T-helper 1 cell treated with Interleukin-12 subunit alpha and Interleukin-12 subunit beta and Interleukin-4 antibody, amounts not matched to agents 30 ng/mL and 1 ng/mL, for 36 hours (primary cell): ENCODE measurements around the gene C12orf50. TPM values are rescaled to one million over a fixed set of nuclear protein-coding genes. Genes with fewer than 3 reads are reported as not detected.

ENCODE experiments used
- intact Hi-C: fragments of 100-400 bp; cut with micrococcal nuclease; formaldehyde crosslinking; loops from one replicate; pipeline ENCODE4 v1.15.1; 2024
- total RNA-seq: library from RNA; stranded (reverse); gene quantifications from 2 replicates; pipeline ENCODE4 v1.2.3, GENCODE V29; 2022

Gene C12orf50, protein sequence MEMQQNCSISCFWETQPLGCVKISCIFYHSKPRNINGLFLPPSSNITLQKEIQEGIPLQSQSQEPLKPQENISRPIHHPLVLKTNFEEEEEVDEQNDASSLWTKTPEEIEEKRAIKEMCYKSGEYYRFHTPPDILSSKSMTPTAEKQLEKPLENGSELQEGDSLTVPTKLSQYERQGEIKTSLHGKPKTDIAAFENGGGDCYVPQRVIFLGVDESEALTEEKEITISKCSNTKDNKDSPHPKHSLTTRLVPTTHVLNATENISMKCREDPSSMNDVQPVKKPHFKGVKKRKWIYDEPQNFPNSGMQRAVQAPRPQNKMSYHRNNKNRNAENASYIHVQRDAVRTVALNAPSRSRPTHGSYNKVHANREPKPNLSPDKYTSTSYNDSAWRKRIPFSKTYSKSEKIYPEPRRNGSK
- total RNA-seq, result 0.12 TPM in 1 of 2 replicates, not detected in the other

DNA sequence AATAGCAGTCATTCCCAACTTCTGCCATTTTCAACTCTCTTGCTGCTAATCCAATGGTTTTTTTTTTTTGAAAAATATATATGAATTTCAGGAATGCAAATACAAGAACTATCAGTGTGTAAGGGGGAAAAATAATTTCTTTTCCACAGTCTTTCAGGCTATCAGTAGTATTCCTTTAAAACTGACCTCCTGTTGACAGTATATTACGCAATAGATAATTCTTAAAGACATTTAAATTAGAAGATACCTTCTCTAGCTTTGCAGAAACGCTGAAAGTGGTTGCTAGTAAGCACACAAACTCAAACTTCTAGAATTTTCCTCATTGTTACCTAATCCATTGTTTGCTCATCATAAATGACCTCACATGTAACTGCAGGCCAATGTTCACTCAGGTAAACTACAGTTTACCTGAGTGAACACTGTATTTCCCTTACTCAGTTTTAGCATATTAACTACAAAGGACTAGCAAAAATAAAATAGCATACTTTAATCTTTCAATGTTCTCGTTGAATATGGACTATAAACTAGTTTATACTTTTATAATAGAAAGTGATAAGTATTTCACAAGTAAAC, at the start of gene C12orf50:
Gene C12orf50 (minus strand): TSS at position 309 of the 573 bp plus-strand sequence. CDS start 2,439 bp downstream, outside the sequence.
- intact Hi-C loops, result no loop called here

DNA sequence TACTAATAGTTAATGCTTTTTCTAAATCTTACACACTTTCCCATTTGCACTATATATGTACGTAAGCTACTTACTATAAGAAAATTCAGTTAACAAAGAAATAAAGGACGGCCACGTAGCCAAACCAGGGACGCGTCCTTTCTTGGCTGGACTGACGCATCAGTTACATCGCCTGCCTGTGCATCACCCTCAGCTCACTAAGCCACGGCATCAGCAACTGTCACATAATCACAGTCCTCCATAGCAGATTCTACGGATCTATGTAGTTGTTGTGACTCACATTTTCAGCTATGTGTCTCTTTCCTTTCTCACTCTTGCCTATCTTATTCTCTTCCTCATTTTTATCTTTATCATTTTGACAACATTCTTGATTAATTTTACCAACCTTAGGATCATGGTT, 38.1 kb upstream of the C12orf50 start:
- intact Hi-C loops, result no loop called here

DNA sequence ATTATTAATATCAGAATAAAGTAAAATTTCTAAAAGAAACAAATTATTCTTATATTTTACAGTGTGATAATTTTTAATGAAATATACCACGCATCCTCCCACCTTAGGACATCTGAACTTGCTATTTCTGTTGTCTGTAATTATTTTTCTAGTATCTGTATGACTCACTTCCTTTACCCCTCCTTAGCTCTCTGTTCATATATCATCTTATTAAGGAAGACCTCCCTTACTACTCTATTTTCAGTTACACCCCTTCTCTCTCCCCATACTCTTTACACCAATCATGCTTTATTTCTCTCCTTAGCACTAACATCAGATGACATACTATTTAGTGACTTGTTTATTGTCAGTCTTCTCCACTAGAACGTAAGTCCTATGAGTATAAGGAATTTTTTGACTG, 34.2 kb upstream of the C12orf50 start:
- intact Hi-C loops, result no loop called here

DNA sequence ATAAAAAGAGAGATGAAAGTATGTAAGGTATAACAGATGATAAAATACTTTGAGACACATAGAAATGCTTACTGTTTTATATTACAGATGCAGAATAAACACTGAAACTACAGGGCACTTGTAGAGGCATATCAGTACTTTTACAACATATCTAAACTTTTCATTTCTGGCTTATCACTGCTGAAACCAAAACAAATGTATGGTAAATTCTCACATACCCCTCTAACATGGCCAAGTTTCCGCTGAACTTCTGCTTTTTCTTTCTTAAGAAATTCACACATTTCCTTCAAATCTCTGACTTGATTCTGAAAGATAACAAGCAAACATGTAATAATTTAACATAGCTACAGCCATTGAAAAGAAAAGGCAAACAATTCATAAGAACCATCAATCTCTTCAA, 33.3 kb upstream of the C12orf50 start:
- intact Hi-C loops, result no loop called here

DNA sequence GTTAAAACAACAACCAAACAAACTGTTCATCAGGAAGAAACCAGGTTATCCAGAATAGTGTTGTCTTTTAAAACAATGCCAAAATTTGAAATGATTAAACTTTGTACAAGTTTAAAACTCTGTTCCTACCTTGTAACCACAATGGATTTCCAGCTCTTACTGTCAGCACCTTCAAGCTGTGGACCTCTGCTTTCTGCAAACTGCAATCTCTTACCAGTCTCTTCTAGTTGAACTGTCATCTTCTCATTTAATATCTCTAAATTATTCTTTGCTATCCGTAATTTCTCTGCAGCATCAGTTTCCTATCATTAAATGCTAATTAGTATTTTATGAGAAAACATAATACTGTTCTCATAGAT, 29.5 kb upstream of the C12orf50 start:
- intact Hi-C loops, result no loop called here

DNA sequence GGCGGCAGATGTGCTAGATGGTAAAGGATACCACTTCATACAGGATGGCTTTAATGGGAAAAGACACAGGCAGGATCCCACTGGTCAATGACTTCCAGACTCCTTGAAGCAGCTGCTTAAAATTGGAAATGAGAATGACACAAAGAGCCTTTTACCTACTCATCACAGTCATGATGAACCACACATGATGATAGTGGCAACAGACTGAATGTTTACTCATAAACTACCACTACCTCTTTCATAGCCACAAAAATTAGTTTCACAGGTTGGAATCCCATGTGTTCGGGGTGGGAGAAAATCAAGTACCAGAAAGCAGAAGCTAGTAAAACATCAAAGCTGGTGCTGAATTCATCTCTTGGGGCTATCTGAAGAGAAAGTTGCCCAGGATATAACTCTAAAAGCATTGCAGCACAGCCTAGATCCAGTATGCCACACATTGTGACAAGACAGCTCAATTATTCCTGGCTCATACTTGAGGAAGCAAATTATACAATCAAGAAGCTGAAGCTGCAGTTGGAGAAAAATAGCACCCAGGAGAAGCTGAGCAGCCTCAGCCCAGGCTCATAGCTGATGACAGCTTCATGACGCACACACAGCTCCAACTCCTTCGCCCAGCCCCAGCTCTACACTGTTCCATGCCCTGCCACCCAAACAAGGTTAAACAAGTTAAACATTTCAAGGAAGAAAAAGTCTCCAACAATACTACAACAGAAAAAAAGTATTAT, 29.0 kb upstream of the C12orf50 start:
- intact Hi-C loops, result no loop called here

DNA sequence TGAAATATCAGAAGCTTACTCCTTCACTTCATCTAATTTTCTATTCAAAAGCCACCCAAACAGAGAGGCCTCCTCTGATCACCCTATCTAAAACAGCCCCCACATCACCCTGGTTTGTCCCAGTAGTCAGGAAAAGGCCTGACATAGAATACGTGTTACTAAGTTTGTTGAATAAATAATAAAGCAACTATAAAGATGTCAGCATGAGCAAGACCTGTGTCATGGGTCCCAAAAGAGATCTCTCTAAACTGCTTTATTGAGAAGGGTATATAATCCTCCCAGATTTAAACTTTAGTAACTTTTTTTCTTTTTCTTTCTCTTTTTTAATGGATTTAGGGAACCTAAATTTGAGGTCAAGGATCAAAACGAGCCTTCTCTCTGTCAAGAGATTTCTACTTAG, 27.4 kb upstream of the C12orf50 start:
- intact Hi-C loops, result no loop called here

DNA sequence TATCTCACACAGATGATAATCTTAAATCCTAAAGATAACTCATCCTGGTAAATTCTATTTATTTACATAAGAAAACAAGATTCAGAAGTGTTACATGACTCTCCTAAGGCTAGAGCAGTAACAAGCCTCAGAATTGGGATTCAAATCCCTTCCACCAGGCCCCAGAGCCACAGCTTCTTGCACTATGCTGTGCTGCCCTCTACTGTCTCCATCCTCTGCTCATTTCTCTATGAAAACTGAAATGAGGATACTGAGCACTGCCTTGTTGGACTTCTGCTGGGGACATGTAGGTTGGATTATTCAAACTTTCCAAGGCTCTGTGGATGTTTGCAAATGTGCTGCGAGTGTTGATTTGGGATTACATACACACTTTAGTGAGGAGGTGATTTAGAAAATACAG, 23.5 kb upstream of the C12orf50 start:
- intact Hi-C loops, result loop anchor here (1.0 kb wide), 2 partner anchors 186 to 203 kb away; no protein-coding TSS in a partner anchor

DNA sequence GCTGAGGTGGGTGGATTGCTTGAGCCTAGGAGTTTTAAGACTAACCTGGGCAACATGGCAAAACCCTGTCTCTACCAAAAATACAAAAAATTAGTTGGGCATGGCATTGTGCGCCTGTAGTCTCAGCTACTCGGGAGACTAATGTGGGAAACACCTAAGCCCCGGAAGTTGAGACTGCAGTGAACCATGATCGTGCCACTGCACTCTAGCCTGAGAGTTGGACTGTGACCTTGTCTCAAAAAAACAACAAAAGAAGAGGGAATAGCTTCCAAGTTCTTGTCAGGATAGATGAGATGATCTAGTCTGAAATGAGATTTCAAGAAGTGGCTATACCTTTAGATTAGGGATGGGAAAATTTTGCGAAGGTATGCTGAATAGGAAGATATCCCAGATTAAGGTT, 14.8 kb upstream of the C12orf50 start:
- intact Hi-C loops, result no loop called here

DNA sequence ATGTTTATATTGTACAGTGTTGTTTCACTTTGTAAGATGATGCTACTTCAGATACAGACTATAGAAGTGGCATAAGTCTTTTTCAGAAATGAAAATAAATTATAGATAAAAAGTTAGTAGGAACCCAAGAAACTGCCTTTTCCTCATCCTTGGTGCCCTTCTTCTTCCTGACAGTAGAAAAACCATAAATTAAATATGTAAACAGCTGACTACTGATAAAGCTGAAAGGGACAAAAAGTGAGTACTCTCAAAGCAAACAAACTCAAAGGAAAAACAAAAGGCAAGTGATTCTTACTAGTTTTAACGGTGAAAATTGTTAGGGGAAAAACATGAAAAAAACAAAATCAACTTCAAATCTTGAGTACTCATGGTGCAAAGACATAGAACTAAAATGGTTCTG, 8.6 kb upstream of the C12orf50 start:
- intact Hi-C loops, result loop anchor here (10.0 kb wide), 2 partner anchors 1427 to 1827 kb away; no protein-coding TSS in a partner anchor

DNA sequence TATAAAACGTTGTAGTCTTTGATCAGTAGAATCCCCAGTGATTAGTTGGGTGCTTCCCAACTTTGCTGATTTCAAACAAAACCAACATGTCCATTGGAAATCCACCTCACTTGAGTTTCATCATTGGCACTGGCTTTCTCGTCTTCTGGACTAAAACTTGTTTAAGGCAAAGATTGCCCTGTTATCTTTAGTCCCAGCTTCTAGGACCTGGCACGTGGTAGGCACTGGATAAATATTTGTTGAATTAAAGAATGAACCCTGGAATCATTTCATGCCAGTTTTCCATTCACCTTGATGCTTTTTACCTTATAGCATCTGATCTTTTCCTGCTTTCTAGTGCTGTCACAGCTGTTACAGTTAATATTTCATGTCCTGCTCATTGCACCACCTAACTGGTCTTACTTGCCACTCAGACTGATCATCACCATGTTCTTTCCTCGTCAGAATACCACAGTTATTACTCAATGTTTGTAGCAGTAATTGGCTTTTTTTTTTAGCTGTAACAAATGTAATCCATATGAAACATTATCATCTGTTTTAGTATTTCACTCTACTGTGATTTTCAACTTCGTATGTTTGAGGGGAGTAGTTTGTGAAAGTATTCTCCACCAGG, 7.3 kb upstream of the C12orf50 start:
- intact Hi-C loops, result loop anchor here (10.0 kb wide), 2 partner anchors 1428 to 1828 kb away; no protein-coding TSS in a partner anchor

DNA sequence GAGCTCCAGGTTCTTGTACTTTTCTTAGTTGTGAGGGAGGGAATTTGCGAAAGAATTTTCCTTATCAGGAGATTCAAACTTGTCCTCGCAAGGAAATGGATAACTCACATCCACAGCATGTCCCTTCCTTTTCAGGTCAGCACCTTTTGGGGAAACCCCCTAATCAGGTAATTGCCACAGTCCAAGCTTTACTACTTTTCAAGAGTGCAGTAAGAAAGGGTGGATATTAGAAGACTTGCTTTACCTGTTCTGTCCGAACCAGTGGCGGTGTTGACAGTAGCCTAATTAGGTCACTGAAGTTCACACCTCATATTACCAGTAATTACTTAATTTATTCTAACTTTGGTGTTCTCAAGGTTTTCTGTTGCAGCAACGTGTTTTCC, 6.7 kb upstream of the C12orf50 start:
- intact Hi-C loops, result loop anchor here (1.0 to 10.0 kb wide), 7 partner anchors 106 to 1829 kb away; partner anchors contain the start of genes CEP290, DUSP6, GALNT4 and TMTC3

DNA sequence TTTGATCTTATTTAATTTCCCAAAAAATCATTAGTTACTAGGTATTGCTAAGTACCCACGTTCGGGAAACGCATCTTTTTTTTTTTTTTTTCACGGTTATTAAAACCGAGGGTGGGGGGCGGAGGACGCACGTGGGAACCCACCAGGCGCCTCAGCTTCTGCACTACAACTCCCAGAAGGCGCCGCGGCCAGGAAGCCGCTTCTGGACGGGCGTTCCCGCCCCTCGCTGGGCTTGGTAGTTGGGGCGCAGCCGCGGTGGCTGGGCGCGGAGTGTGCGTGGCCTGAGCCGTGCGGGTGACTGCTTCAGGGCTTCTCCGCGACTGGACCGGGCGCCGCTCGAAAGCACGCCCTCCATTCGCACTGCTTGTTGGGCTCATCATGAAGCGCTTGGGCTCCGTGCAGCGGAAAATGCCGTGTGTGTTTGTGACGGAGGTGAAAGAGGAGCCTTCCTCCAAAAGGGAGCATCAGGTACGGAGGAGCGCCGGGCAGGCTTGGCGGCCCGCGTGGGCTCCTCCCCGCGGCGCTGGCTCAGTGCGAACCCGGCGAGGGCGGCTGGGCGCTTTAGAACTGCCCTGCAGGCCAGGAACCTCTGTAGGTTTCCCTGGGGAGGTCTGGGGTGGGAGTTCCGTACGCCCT, 6.2 kb upstream of the C12orf50 start:
- intact Hi-C loops, result loop anchor here (1.0 to 10.0 kb wide), 7 partner anchors 107 to 1829 kb away; partner anchors contain the start of genes CEP290, DUSP6, GALNT4 and TMTC3

DNA sequence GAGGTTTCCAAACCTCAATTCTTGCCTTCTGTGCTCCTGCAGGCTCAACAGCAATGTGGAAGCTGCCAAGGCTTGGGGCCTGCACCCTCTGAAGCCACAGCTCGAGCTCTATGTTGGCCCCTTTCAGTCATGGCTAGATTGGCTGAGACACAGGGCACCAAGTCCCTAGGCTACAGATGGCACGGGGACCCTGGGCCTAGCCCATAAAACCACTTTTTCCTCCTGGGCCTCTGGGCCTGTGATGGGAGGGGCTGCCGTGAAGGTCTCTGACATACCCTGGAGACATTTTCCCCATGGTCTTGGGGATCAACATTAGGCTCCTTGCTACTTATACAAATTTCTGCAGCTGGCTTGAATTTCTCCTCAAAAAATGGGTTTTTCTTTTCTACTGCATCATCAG, 2.0 kb upstream of the C12orf50 start:
- intact Hi-C loops, result loop anchor here (5.0 to 10.0 kb wide), 3 partner anchors 986 to 1834 kb away; no protein-coding TSS in a partner anchor

DNA sequence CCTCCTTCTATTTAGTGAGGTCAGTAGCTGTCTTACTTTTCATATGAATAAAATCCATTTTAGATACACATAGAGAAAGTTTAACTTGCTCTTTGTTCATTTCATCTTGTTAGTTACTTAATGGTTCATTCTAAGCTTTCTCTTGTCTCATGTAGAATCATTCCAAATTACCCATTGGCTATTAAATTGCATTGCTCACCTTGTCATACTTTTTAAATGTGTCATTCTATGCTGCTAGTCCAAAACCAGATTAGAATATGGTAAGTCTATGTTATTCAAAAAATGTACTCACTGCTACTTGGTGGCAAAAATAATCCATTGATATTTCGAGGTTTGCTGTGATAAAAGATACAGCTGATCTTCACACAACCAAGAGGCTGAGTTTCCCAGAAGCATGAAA, 3.0 kb downstream of the C12orf50 start:
- intact Hi-C loops, result no loop called here

DNA sequence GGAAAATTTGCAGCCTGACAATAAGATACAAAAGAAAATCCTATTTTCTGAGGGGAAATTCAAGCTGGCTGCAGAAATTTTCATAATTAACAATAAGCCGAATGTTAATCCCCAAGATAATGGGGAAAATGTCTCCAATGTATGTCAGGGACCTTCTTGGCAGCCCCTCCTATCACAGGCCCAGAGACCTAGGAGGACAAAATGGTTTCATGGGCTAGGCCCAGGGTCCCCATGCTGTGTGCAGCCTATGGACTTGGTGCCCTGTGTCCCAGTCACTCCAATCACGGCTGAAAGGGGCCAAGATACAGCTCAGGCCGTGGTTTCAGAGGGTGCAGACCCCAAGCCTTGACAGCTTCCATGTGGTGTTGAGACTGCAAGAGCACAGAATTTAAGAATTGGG, 11.2 kb downstream of the C12orf50 start:
- intact Hi-C loops, result no loop called here

DNA sequence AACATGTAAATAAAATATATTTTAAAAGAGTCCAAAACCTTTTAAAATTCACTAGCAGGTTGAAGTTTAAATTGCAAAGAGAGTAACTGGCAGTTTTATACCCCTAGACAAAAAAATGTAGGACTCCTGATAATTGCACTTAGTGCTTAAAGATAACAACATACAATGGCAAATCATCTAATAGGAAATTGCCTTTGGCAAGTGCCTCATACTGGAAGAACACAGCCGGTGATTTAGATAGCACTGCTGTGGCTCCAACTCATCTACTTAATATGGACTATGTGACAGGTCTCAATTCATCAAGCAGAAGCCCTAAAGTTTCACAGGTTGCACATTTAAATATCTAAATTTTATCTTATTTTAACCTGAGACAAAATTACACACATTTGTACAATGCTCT, 13.4 kb downstream of the C12orf50 start:
- intact Hi-C loops, result no loop called here

DNA sequence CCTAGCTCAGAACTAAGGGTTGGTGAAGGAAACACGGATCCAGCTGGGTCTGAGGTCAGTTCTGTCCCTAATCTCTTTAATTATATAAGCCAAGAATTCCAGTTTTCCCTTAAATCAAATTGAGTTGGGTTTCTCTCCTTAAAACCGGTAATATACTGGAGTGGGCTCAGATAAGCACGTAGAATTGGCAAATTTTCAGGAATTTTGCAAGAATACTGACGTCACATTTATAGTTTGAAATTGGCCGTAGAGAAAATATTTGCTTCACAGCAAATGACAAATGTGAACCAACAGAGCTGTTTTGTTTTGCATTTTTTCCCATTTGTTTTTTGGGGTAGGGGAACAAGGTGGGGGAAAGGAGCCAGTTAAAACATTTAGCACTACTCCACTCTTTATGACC, 17.4 kb downstream of the C12orf50 start:
- intact Hi-C loops, result no loop called here

DNA sequence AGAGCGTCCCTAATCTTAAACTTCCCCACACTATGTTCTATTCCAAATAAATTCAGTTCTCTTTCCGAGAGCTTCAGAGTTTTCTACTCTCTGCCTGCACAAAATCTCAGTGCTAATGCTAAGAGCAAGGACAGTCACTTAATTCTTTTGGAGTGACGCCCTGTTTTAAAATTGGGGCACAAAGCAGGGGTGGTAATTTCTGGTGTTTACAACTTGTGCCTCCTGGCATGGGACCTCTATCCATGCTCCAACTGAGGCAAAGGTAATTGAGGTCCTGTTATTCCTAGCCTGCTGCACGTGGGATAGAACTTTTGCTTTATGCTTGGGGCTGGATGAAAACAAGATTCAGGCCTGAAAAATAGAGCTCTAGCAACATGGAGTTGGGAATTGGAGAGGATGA, 22.9 kb downstream of the C12orf50 start:
- intact Hi-C loops, result no loop called here

DNA sequence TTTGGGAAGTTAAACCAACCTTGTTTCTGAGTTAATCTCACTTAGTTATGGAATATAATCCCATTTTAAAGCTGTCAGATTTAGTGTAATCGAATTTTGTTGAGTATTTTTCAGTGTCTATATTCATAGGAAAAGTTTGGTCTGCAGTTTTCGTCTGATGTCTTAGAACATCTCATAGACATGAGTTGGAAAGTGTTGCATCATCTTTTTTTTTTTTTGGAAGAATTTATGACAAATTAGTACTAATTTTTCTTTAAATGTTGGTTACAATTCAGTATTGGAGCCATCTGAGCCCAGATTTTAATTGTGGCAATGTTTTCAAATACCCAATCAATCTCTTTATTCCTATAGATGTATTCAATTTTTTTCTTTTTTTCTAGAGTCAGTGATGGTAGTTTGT, 27.9 kb downstream of the C12orf50 start:
- intact Hi-C loops, result no loop called here
